ENCODE measurements around the gene ROR1. TPM values are rescaled to one million over a fixed set of nuclear protein-coding genes. Genes with fewer than 3 reads are reported as not detected.

The ROR1 gene
- total and polyA plus RNA-seq, 2 donors (not counting 1 experiment from before 2014, with no cell fraction given): 14.5 to 16.5 TPM

- no peak overlapping the region for H3K9ac ChIP-seq (ENCODE audit: insufficient read depth, low read length)
- TF ChIP-seq CTCF (conservative IDR thresholded peaks at IDR 0.05 in 1 of 2, IDR thresholded peaks at IDR 0.05 in 1 of 2; ENCODE audit: low read depth in 1 of 2, low read length in 2 of 2) (no peak), EZH2 (IDR thresholded peaks at IDR 0.05; ENCODE audit: low read length, missing control alignments) (no peak)
- no peaks in the 10 kb centered on the region for H4K20me1 ChIP-seq (ENCODE audit: control insufficient read depth, extremely low read depth, insufficient read depth, low read length)
- no peak overlapping the region for H3K27ac ChIP-seq (ENCODE audit: insufficient read depth, low read length)
- no peaks in the 10 kb centered on the region for H3K27me3 ChIP-seq (ENCODE audit: control insufficient read depth, insufficient read depth, low read length)
- no peak overlapping the region for H3K4me2 ChIP-seq (ENCODE audit: extremely low read depth, insufficient read depth, low read length)
- no peaks in the 10 kb centered on the region for H3K36me3 ChIP-seq (ENCODE audit: control insufficient read depth, insufficient read depth, low read length)
- H2AFZ ChIP-seq (ENCODE audit: low read length): no peak overlapping the region
- H3K4me3 ChIP-seq (replicated peaks in 1 of 4; ENCODE audit: control extremely low read depth in 1 of 4, insufficient read depth in 1 of 4, low read depth in 3 of 4, low read length in 4 of 4): no peak overlapping the region
- DNase-seq (ENCODE audit: low read depth in 2 of 2): no peak
- no peaks in the 10 kb centered on the region for H3K9me3 ChIP-seq (ENCODE audit: control insufficient read depth, insufficient read depth, low read depth, low read length)
- H3K4me1 ChIP-seq (ENCODE audit: control insufficient read depth, extremely low read depth, insufficient read depth, low read length): no peaks in the 10 kb centered on the region
- no peaks in the 10 kb centered on the region for H3K79me2 ChIP-seq (ENCODE audit: control insufficient read depth, insufficient read depth, low read length)
Measured at GRCh38 chr1:64197076-64197475, 423.3 kb downstream of the ROR1 start.

- Histone ChIP-seq H3K4me1 (ENCODE audit: control insufficient read depth, extremely low read depth, insufficient read depth, low read length) (no peaks in the 10 kb centered on the region), H3K27me3 (ENCODE audit: control insufficient read depth, insufficient read depth, low read length) (no peaks in the 10 kb centered on the region), H3K9me3 (ENCODE audit: control insufficient read depth, insufficient read depth, low read depth, low read length) (no peaks in the 10 kb centered on the region), H3K27ac (ENCODE audit: insufficient read depth, low read length) (no peak overlapping the region), H3K9ac (ENCODE audit: insufficient read depth, low read length) (no peak overlapping the region), H3K4me3 (replicated peaks in 1 of 4; ENCODE audit: control extremely low read depth in 1 of 4, insufficient read depth in 1 of 4, low read depth in 3 of 4, low read length in 4 of 4) (no peak overlapping the region), H2AFZ (ENCODE audit: low read length) (no peak overlapping the region), H4K20me1 (ENCODE audit: control insufficient read depth, extremely low read depth, insufficient read depth, low read length) (no peaks in the 10 kb centered on the region), H3K36me3 (ENCODE audit: control insufficient read depth, insufficient read depth, low read length) (no peaks in the 10 kb centered on the region), H3K79me2 (ENCODE audit: control insufficient read depth, insufficient read depth, low read length) (no peaks in the 10 kb centered on the region), H3K4me2 (ENCODE audit: extremely low read depth, insufficient read depth, low read length) (no peak overlapping the region)
- DNase-seq (ENCODE audit: low read depth in 2 of 2): no peak
- no peak for TF ChIP-seq CTCF (conservative IDR thresholded peaks at IDR 0.05 in 1 of 2, IDR thresholded peaks at IDR 0.05 in 1 of 2; ENCODE audit: low read depth in 1 of 2, low read length in 2 of 2)
- no peak for TF ChIP-seq EZH2 (IDR thresholded peaks at IDR 0.05; ENCODE audit: low read length, missing control alignments)
Measured at GRCh38 chr1:64199154-64199553, 425.3 kb downstream of the ROR1 start.

DNA sequence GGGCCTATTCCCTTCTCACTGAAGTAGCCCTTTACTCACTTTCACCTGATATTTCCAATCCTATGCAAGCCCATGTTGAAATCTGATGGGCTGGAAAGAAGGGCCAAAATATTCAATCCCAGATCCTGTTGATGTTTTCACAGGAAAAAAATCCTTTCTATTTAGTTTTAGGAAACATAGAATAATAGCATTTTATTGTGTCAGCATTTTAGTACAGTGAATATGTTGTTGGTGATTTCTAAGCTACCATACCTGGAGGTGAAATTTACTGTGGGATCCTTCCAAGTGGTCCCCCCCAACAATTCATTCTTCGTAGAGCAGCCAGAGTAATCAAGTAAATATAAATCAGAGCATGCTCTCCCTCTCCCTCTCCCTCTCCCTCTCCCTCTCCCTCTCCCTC, 426.2 kb downstream of the ROR1 start:
- no peaks in the 10 kb centered on the region for H3K79me2 ChIP-seq (ENCODE audit: control insufficient read depth, insufficient read depth, low read length)
- H2AFZ ChIP-seq (ENCODE audit: low read length): no peak overlapping the region
- no peak for DNase-seq (ENCODE audit: low read depth in 2 of 2)
- H3K27me3 ChIP-seq (ENCODE audit: control insufficient read depth, insufficient read depth, low read length): no peaks in the 10 kb centered on the region
- no peaks in the 10 kb centered on the region for H3K9me3 ChIP-seq (ENCODE audit: control insufficient read depth, insufficient read depth, low read depth, low read length)
- no peak overlapping the region for H3K4me2 ChIP-seq (ENCODE audit: extremely low read depth, insufficient read depth, low read length)
- no peak overlapping the region for H3K27ac ChIP-seq (ENCODE audit: insufficient read depth, low read length)
- no peak for TF ChIP-seq CTCF (conservative IDR thresholded peaks at IDR 0.05 in 1 of 2, IDR thresholded peaks at IDR 0.05 in 1 of 2; ENCODE audit: low read depth in 1 of 2, low read length in 2 of 2)
- TF ChIP-seq EZH2 (IDR thresholded peaks at IDR 0.05; ENCODE audit: low read length, missing control alignments): no peak
- H3K4me3 ChIP-seq (replicated peaks in 1 of 4; ENCODE audit: control extremely low read depth in 1 of 4, insufficient read depth in 1 of 4, low read depth in 3 of 4, low read length in 4 of 4): no peak overlapping the region
- H3K4me1 ChIP-seq (ENCODE audit: control insufficient read depth, extremely low read depth, insufficient read depth, low read length): no peaks in the 10 kb centered on the region
- H3K9ac ChIP-seq (ENCODE audit: insufficient read depth, low read length): no peak overlapping the region
- H3K36me3 ChIP-seq (ENCODE audit: control insufficient read depth, insufficient read depth, low read length): no peaks in the 10 kb centered on the region
- H4K20me1 ChIP-seq (ENCODE audit: control insufficient read depth, extremely low read depth, insufficient read depth, low read length): no peaks in the 10 kb centered on the region
